ENCODE results near the gene SRGAP3.

The SRGAP3 gene

GRCh38 chr3:9047452-9048346, 201.7 kb downstream of the SRGAP3 start:
- peak overlapping the region; percentile 37 for H3K9ac ChIP-seq (ENCODE audit: low read depth, low read length)
- no peaks in the 10 kb centered on the region for H3K27me3 ChIP-seq (ENCODE audit: control insufficient read depth, insufficient read depth, low read length)
- H3K4me1 ChIP-seq (ENCODE audit: control insufficient read depth, insufficient read depth, low read length) = no peaks in the 10 kb centered on the region
- no peak overlapping the region for H3K4me3 ChIP-seq (ENCODE audit: low read depth, low read length)
- no peaks in the 10 kb centered on the region for H3K9me3 ChIP-seq (ENCODE audit: control insufficient read depth, insufficient read depth, low read length)
- H3K36me3 ChIP-seq (ENCODE audit: control insufficient read depth, insufficient read depth, low read length) = no peaks in the 10 kb centered on the region

- H3K36me3 ChIP-seq (ENCODE audit: control insufficient read depth, insufficient read depth, low read length) = no peaks in the 10 kb centered on the region
These were observed 204.1 kb downstream of the SRGAP3 start for GRCh38 chr3:9045371-9045770.

GRCh38 chr3:9043063-9043462, 206.4 kb downstream of the SRGAP3 start:
- Histone ChIP-seq H3K9me3 (ENCODE audit: control insufficient read depth, insufficient read depth, low read length) (no peaks in the 10 kb centered on the region), H3K36me3 (ENCODE audit: control insufficient read depth, insufficient read depth, low read length) (no peaks in the 10 kb centered on the region), H3K9ac (ENCODE audit: low read depth, low read length) (no peak overlapping the region), H3K27me3 (ENCODE audit: control insufficient read depth, insufficient read depth, low read length) (no peaks in the 10 kb centered on the region), H3K4me3 (ENCODE audit: low read depth, low read length) (no peak overlapping the region), H3K4me1 (ENCODE audit: control insufficient read depth, insufficient read depth, low read length) (no peaks in the 10 kb centered on the region)

More at GRCh38 chr3:9045371-9045770, 204.1 kb downstream of the SRGAP3 start:
- Histone ChIP-seq H3K4me1 (ENCODE audit: control insufficient read depth, insufficient read depth, low read length) (no peaks in the 10 kb centered on the region), H3K27me3 (ENCODE audit: control insufficient read depth, insufficient read depth, low read length) (no peaks in the 10 kb centered on the region), H3K4me3 (ENCODE audit: low read depth, low read length) (no peak overlapping the region), H3K9ac (ENCODE audit: low read depth, low read length) (no peak overlapping the region), H3K9me3 (ENCODE audit: control insufficient read depth, insufficient read depth, low read length) (no peaks in the 10 kb centered on the region)

GRCh38 chr3:9041626-9042025, 207.8 kb downstream of the SRGAP3 start:
- Histone ChIP-seq H3K4me3 (ENCODE audit: low read depth, low read length) (no peak overlapping the region), H3K4me1 (ENCODE audit: control insufficient read depth, insufficient read depth, low read length) (peaks cover 4% of the 10 kb centered on the region), H3K9ac (ENCODE audit: low read depth, low read length) (no peak overlapping the region), H3K27me3 (ENCODE audit: control insufficient read depth, insufficient read depth, low read length) (no peaks in the 10 kb centered on the region), H3K9me3 (ENCODE audit: control insufficient read depth, insufficient read depth, low read length) (no peaks in the 10 kb centered on the region), H3K36me3 (ENCODE audit: control insufficient read depth, insufficient read depth, low read length) (no peaks in the 10 kb centered on the region)

GRCh38 chr3:9040996-9041395, 208.4 kb downstream of the SRGAP3 start:
- Histone ChIP-seq H3K9ac (ENCODE audit: low read depth, low read length) (no peak overlapping the region), H3K4me1 (ENCODE audit: control insufficient read depth, insufficient read depth, low read length) (peaks cover 4% of the 10 kb centered on the region), H3K4me3 (ENCODE audit: low read depth, low read length) (no peak overlapping the region), H3K36me3 (ENCODE audit: control insufficient read depth, insufficient read depth, low read length) (no peaks in the 10 kb centered on the region), H3K27me3 (ENCODE audit: control insufficient read depth, insufficient read depth, low read length) (no peaks in the 10 kb centered on the region), H3K9me3 (ENCODE audit: control insufficient read depth, insufficient read depth, low read length) (no peaks in the 10 kb centered on the region)

GRCh38 chr3:9037144-9037711, 212.2 kb downstream of the SRGAP3 start:
- Histone ChIP-seq H3K27me3 (ENCODE audit: control insufficient read depth, insufficient read depth, low read length) (no peaks in the 10 kb centered on the region), H3K36me3 (ENCODE audit: control insufficient read depth, insufficient read depth, low read length) (no peaks in the 10 kb centered on the region), H3K9me3 (ENCODE audit: control insufficient read depth, insufficient read depth, low read length) (no peaks in the 10 kb centered on the region), H3K4me1 (ENCODE audit: control insufficient read depth, insufficient read depth, low read length) (peaks cover 8% of the 10 kb centered on the region), H3K9ac (ENCODE audit: low read depth, low read length) (no peak overlapping the region), H3K4me3 (ENCODE audit: low read depth, low read length) (no peak overlapping the region)

GRCh38 chr3:9036404-9037131, 212.9 kb downstream of the SRGAP3 start:
- H3K4me1 ChIP-seq (ENCODE audit: control insufficient read depth, insufficient read depth, low read length) = peaks cover 8% of the 10 kb centered on the region
- no peaks in the 10 kb centered on the region for H3K27me3 ChIP-seq (ENCODE audit: control insufficient read depth, insufficient read depth, low read length)
- no peak overlapping the region for H3K4me3 ChIP-seq (ENCODE audit: low read depth, low read length)
- no peaks in the 10 kb centered on the region for H3K9me3 ChIP-seq (ENCODE audit: control insufficient read depth, insufficient read depth, low read length)
- no peaks in the 10 kb centered on the region for H3K36me3 ChIP-seq (ENCODE audit: control insufficient read depth, insufficient read depth, low read length)
- no peak overlapping the region for H3K9ac ChIP-seq (ENCODE audit: low read depth, low read length)

- H3K27me3 ChIP-seq (ENCODE audit: control insufficient read depth, insufficient read depth, low read length) = peaks cover under 1% of the 10 kb centered on the region
- no peak overlapping the region for H3K9ac ChIP-seq (ENCODE audit: low read depth, low read length)
- no peaks in the 10 kb centered on the region for H3K9me3 ChIP-seq (ENCODE audit: control insufficient read depth, insufficient read depth, low read length)
- H3K4me1 ChIP-seq (ENCODE audit: control insufficient read depth, insufficient read depth, low read length) = peaks cover 8% of the 10 kb centered on the region
- no peak overlapping the region for H3K4me3 ChIP-seq (ENCODE audit: low read depth, low read length)
- H3K36me3 ChIP-seq (ENCODE audit: control insufficient read depth, insufficient read depth, low read length) = no peaks in the 10 kb centered on the region
These were observed 213.5 kb downstream of the SRGAP3 start for GRCh38 chr3:9035961-9036360.

- Histone ChIP-seq H3K36me3 (ENCODE audit: control insufficient read depth, insufficient read depth, low read length) (no peaks in the 10 kb centered on the region), H3K4me3 (ENCODE audit: low read depth, low read length) (no peak overlapping the region), H3K4me1 (ENCODE audit: control insufficient read depth, insufficient read depth, low read length) (peaks cover 8% of the 10 kb centered on the region), H3K9me3 (ENCODE audit: control insufficient read depth, insufficient read depth, low read length) (no peaks in the 10 kb centered on the region), H3K9ac (ENCODE audit: low read depth, low read length) (no peak overlapping the region), H3K27me3 (ENCODE audit: control insufficient read depth, insufficient read depth, low read length) (peaks cover 2% of the 10 kb centered on the region)
These were observed 214.0 kb downstream of the SRGAP3 start for GRCh38 chr3:9035473-9035872.

GRCh38 chr3:9033867-9034266, 215.6 kb downstream of the SRGAP3 start:
- Histone ChIP-seq H3K4me3 (ENCODE audit: low read depth, low read length) (no peak overlapping the region), H3K9me3 (ENCODE audit: control insufficient read depth, insufficient read depth, low read length) (no peaks in the 10 kb centered on the region), H3K4me1 (ENCODE audit: control insufficient read depth, insufficient read depth, low read length) (peaks cover 8% of the 10 kb centered on the region), H3K9ac (ENCODE audit: low read depth, low read length) (no peak overlapping the region), H3K36me3 (ENCODE audit: control insufficient read depth, insufficient read depth, low read length) (no peaks in the 10 kb centered on the region), H3K27me3 (ENCODE audit: control insufficient read depth, insufficient read depth, low read length) (peaks cover 2% of the 10 kb centered on the region)

- peaks cover 8% of the 10 kb centered on the region for H3K4me1 ChIP-seq (ENCODE audit: control insufficient read depth, insufficient read depth, low read length)
- H3K9me3 ChIP-seq (ENCODE audit: control insufficient read depth, insufficient read depth, low read length) = no peaks in the 10 kb centered on the region
- no peak overlapping the region for H3K4me3 ChIP-seq (ENCODE audit: low read depth, low read length)
- H3K9ac ChIP-seq (ENCODE audit: low read depth, low read length) = no peak overlapping the region
- peaks cover 2% of the 10 kb centered on the region for H3K27me3 ChIP-seq (ENCODE audit: control insufficient read depth, insufficient read depth, low read length)
- no peaks in the 10 kb centered on the region for H3K36me3 ChIP-seq (ENCODE audit: control insufficient read depth, insufficient read depth, low read length)
These were observed 217.1 kb downstream of the SRGAP3 start for GRCh38 chr3:9032231-9032777.
